Activated CD4-positive, alpha-beta T cell treated with anti-CD3 and anti-CD28 coated beads for 36 hours (primary cell): ENCODE results near the gene CD320. TPM values are rescaled to one million over a fixed set of nuclear protein-coding genes. Genes with fewer than 3 reads are reported as not detected.
A peak's percentile ranks its signal among the peaks of the same experiment; 100 is the strongest.
"Not testable (repeated sequence)": the region's sequence is repeated elsewhere in the genome, so short reads cannot be mapped to it uniquely, and the experiment has no call there.

Source experiments
- ATAC-seq: fragments of 200-7000 bp; cut with Tn5 transposase; one replicate; pipeline ENCODE4 v1.10.0; 2021; ENCODE audit warnings: mild to moderate bottlenecking, moderate library complexity
- CTCF ChIA-PET: fragments of 350-600 bp; sonication (Branson Sonifier 250); formaldehyde crosslinking; loops from one replicate; lab custom pipeline; 2021; ENCODE audit warnings: antibody characterized with exemption; lab: Charles Lee
- POLR2A ChIA-PET: fragments of 350-600 bp; sonication (Branson Sonifier 250); formaldehyde crosslinking; loops from one replicate; lab custom pipeline; 2021; ENCODE audit warnings: antibody characterized with exemption, inconsistent platforms; lab: Charles Lee
- DNase-seq: peaks from one replicate; pipeline ENCODE4 v3.0.0-alpha.2; 2020
- H3K27ac Mint-ChIP-seq: one replicate; pipeline ENCODE4 v1.8.0; 2021; ENCODE audit warnings: mixed read lengths
- H3K27me3 Mint-ChIP-seq: one replicate; pipeline ENCODE4 v1.8.0; 2021; ENCODE audit warnings: mixed read lengths
- H3K36me3 Mint-ChIP-seq: one replicate; pipeline ENCODE4 v1.8.0; 2021; ENCODE audit warnings: low read depth, mixed read lengths
- H3K4me1 Mint-ChIP-seq: one replicate; pipeline ENCODE4 v1.8.0; 2021; ENCODE audit warnings: mixed read lengths
- H3K4me3 Mint-ChIP-seq: one replicate; pipeline ENCODE4 v1.8.0; 2021; ENCODE audit warnings: mild to moderate bottlenecking, moderate library complexity, mixed read lengths
- H3K9me3 Mint-ChIP-seq: one replicate; pipeline ENCODE4 v1.8.0; 2021; ENCODE audit warnings: low read depth, mixed read lengths
- intact Hi-C, 2 experiments: fragments of 100-400 bp; cut with DNase I in 1 of 2; cut with micrococcal nuclease in 1 of 2; formaldehyde crosslinking; loops; one replicate each; pipeline versions ENCODE4 v1.14.2 to v1.15.1; 2022 to 2024; cut with DNase I, micrococcal nuclease
- total RNA-seq, 2 experiments: library from RNA; stranded (reverse); gene quantifications; one replicate each; pipeline ENCODE4 v1.2.3, GENCODE V29; 2021

CD320 gene
- total RNA-seq, 2 experiments from 2014 or later = 39.9 to 41.4 TPM

GRCh38 chr19:8342316-8342683 is 34.1 kb upstream of the CD320 start:
- Mint-ChIP-seq H3K4me1 (peaks cover 6% of the 10 kb centered on the region), H3K36me3 (no peaks in the 10 kb centered on the region), H3K27me3 (peaks cover 16% of the 10 kb centered on the region), H3K4me3 (no peak overlapping the region), H3K9me3 (no peaks in the 10 kb centered on the region), H3K27ac (no peak overlapping the region)
- ChIA-PET CTCF (interaction anchor here (5.1 kb wide), 1 partner anchor 12 kb away, joined by 37 read pairs; no protein-coding TSS in a partner anchor), POLR2A (interaction anchor here (0.6 kb wide), 2 partner anchors 113 to 170 kb away, joined by 4 to 5 read pairs; no protein-coding TSS in a partner anchor)
- ATAC-seq = no peak
- intact Hi-C loops = loop anchor here in 1 of 2 experiments (5.0 kb wide), 1 partner anchor 170 kb away; the partner anchor contains the start of gene ZNF414
- DNase-seq = no peak

GRCh38 chr19:8341504-8341903 is 33.3 kb upstream of the CD320 start:
- H3K9me3 Mint-ChIP-seq, H3K4me1 Mint-ChIP-seq, ATAC-seq, DNase-seq, H3K4me3 Mint-ChIP-seq, H3K36me3 Mint-ChIP-seq, POLR2A ChIA-PET, H3K27ac Mint-ChIP-seq: not testable (repeated sequence)
- H3K27me3 Mint-ChIP-seq = peaks cover 17% of the 10 kb centered on the region
- intact Hi-C loops = loop anchor here in 1 of 2 experiments (5.0 kb wide), 1 partner anchor 171 kb away; the partner anchor contains the start of gene ZNF414
- CTCF ChIA-PET = interaction anchor here (0.6 to 5.1 kb wide), 4 partner anchors 11 to 145 kb away, joined by 3 to 37 read pairs (median 5); no protein-coding TSS in a partner anchor

- ATAC-seq (no peak), DNase-seq (no peak)
- H3K27me3 Mint-ChIP-seq = peaks cover 22% of the 10 kb centered on the region
- peaks cover 11% of the 10 kb centered on the region for H3K4me1 Mint-ChIP-seq
- H3K9me3 Mint-ChIP-seq = no peaks in the 10 kb centered on the region
- intact Hi-C loops = loop anchor here in 1 of 2 experiments (5.0 kb wide), 1 partner anchor 172 kb away; the partner anchor contains the start of gene ZNF414
- H3K36me3 Mint-ChIP-seq = no peaks in the 10 kb centered on the region
- no peak overlapping the region for H3K27ac Mint-ChIP-seq
- no peak overlapping the region for H3K4me3 Mint-ChIP-seq
- POLR2A ChIA-PET = interaction anchor here (0.5 to 0.6 kb wide), 2 partner anchors 8 to 17 kb away, joined by 3 to 5 read pairs; no protein-coding TSS in a partner anchor
- CTCF ChIA-PET = interaction anchor here (1.1 to 5.1 kb wide), 4 partner anchors 10 to 237 kb away, joined by 3 to 37 read pairs (median 7); no protein-coding TSS in a partner anchor
These were observed 32.4 kb upstream of the CD320 start for GRCh38 chr19:8340341-8341096.

GRCh38 chr19:8338835-8339234 is 30.7 kb upstream of the CD320 start:
- ATAC-seq = no peak
- Mint-ChIP-seq H3K9me3 (no peaks in the 10 kb centered on the region), H3K27me3 (peaks cover 27% of the 10 kb centered on the region), H3K27ac (no peak overlapping the region), H3K4me1 (peaks cover 14% of the 10 kb centered on the region), H3K36me3 (no peaks in the 10 kb centered on the region), H3K4me3 (no peak overlapping the region)
- ChIA-PET POLR2A (no interaction called here), CTCF (interaction anchor here (1.9 kb wide), 1 partner anchor 15 kb away, joined by 8 read pairs; no protein-coding TSS in a partner anchor)
- no peak for DNase-seq
- intact Hi-C loops = no loop called here

- ChIA-PET CTCF (no interaction called here), POLR2A (no interaction called here)
- peaks cover 8% of the 10 kb centered on the region for H3K4me1 Mint-ChIP-seq
- no peaks in the 10 kb centered on the region for H3K36me3 Mint-ChIP-seq
- DNase-seq (no peak), ATAC-seq (no peak)
- no peaks in the 10 kb centered on the region for H3K9me3 Mint-ChIP-seq
- intact Hi-C loops = no loop called here
- peaks cover 29% of the 10 kb centered on the region for H3K27me3 Mint-ChIP-seq
- H3K4me3 Mint-ChIP-seq = no peak overlapping the region
- no peak overlapping the region for H3K27ac Mint-ChIP-seq
These were observed 29.6 kb upstream of the CD320 start for GRCh38 chr19:8337728-8338127.

GRCh38 chr19:8336660-8337059 is 28.5 kb upstream of the CD320 start:
- no peaks in the 10 kb centered on the region for H3K36me3 Mint-ChIP-seq
- intact Hi-C loops = no loop called here
- POLR2A ChIA-PET = no interaction called here
- no peak overlapping the region for H3K4me3 Mint-ChIP-seq
- H3K27me3 Mint-ChIP-seq = peaks cover 29% of the 10 kb centered on the region
- DNase-seq (no peak), ATAC-seq (no peak)
- no peaks in the 10 kb centered on the region for H3K9me3 Mint-ChIP-seq
- peaks cover 8% of the 10 kb centered on the region for H3K4me1 Mint-ChIP-seq
- H3K27ac Mint-ChIP-seq = no peak overlapping the region
- CTCF ChIA-PET = interaction anchor here (1.0 to 3.3 kb wide), 2 partner anchors 13 to 18 kb away, joined by 5 to 20 read pairs; partner anchors contain the start of gene RPS28

GRCh38 chr19:8336072-8336569 is 28.0 kb upstream of the CD320 start:
- POLR2A ChIA-PET = no interaction called here
- CTCF ChIA-PET = interaction anchor here (0.7 to 3.3 kb wide), 7 partner anchors 9 to 306 kb away, joined by 3 to 20 read pairs (median 5); partner anchors contain the start of gene RPS28
- ATAC-seq = no peak

GRCh38 chr19:8335343-8336071 is 27.3 kb upstream of the CD320 start:
- intact Hi-C loops = no loop called here
- H3K4me1 Mint-ChIP-seq = peaks cover 8% of the 10 kb centered on the region
- ChIA-PET CTCF (interaction anchor here (0.7 to 3.3 kb wide), 11 partner anchors 8 to 306 kb away, joined by 3 to 20 read pairs (median 4); partner anchors contain the start of genes KANK3 and RPS28), POLR2A (no interaction called here)
- no peaks in the 10 kb centered on the region for H3K9me3 Mint-ChIP-seq
- peak overlapping the region; percentile 50 for H3K4me3 Mint-ChIP-seq
- H3K27ac Mint-ChIP-seq = no peak overlapping the region
- peak; percentile 60 for DNase-seq
- peak; percentile 66 for ATAC-seq
- H3K36me3 Mint-ChIP-seq = no peaks in the 10 kb centered on the region
- peaks cover 27% of the 10 kb centered on the region for H3K27me3 Mint-ChIP-seq

More at GRCh38 chr19:8336072-8336569, 28.0 kb upstream of the CD320 start:
- H3K27ac Mint-ChIP-seq = no peak overlapping the region
- H3K4me1 Mint-ChIP-seq = peaks cover 8% of the 10 kb centered on the region
- peaks cover 29% of the 10 kb centered on the region for H3K27me3 Mint-ChIP-seq
- no peaks in the 10 kb centered on the region for H3K9me3 Mint-ChIP-seq
- peak overlapping the region; percentile 50 for H3K4me3 Mint-ChIP-seq
- intact Hi-C loops = no loop called here
- no peaks in the 10 kb centered on the region for H3K36me3 Mint-ChIP-seq
- DNase-seq = peak; percentile 37

GRCh38 chr19:8334458-8335342 is 26.5 kb upstream of the CD320 start:
- Mint-ChIP-seq H3K27me3 (peaks cover 25% of the 10 kb centered on the region), H3K9me3 (no peaks in the 10 kb centered on the region), H3K27ac (no peak overlapping the region), H3K4me3 (no peak overlapping the region), H3K36me3 (no peaks in the 10 kb centered on the region), H3K4me1 (peaks cover 8% of the 10 kb centered on the region)
- ATAC-seq (peak; percentile 70), DNase-seq (peak; percentile 61)
- CTCF ChIA-PET = interaction anchor here (0.5 to 3.3 kb wide), 14 partner anchors 9 to 591 kb away, joined by 3 to 20 read pairs (median 4); partner anchors contain the start of genes ANGPTL4, KANK3 and RPS28
- POLR2A ChIA-PET = interaction anchor here (0.9 kb wide), 1 partner anchor 391 kb away, joined by 3 read pairs; the partner anchor contains the start of gene TIMM44
- intact Hi-C loops = no loop called here
